OCI-LY1 (cell line): ENCODE data around the gene PER2.
"Not testable (repeated sequence)": the region's sequence is repeated elsewhere in the genome, so short reads cannot be mapped to it uniquely, and the experiment has no call there.

Experiments
- H2AFZ ChIP-seq: fragments of 200-600 bp; sonication (generic), shearing (Covaris generic); 2 replicates; pipeline ENCODE4 v1.6.0; 2014; ENCODE audit warnings: antibody characterized with exemption, mild to moderate bottlenecking, low read length
- H3F3A ChIP-seq: fragments of 200-600 bp; sonication (generic), shearing (Covaris generic); 2 replicates; pipeline ENCODE4 v1.6.0; 2014; ENCODE audit warnings: mild to moderate bottlenecking, antibody characterized with exemption, low read length, moderate library complexity; ENCODE audit not compliant: insufficient read depth
- H3K27ac ChIP-seq: fragments of 200-600 bp; sonication (generic); 2 replicates; pipeline ENCODE4 v1.5.1; 2014; ENCODE audit warnings: low read length, mixed run types, mild to moderate bottlenecking, low read depth; ENCODE audit not compliant: poor library complexity, severe bottlenecking
- H3K27me3 ChIP-seq: fragments of 200-600 bp; sonication (generic); 2 replicates; pipeline ENCODE4 v1.6.0; 2014; ENCODE audit warnings: antibody characterized with exemption, mild to moderate bottlenecking, low read length, moderate library complexity; ENCODE audit not compliant: insufficient read depth
- H3K36me3 ChIP-seq: fragments of 200-600 bp; sonication (generic); 2 replicates; pipeline ENCODE4 v1.6.1; 2014; ENCODE audit warnings: mild to moderate bottlenecking, antibody characterized with exemption, low read length, moderate library complexity, mixed read lengths; ENCODE audit not compliant: insufficient read depth
- H3K4me1 ChIP-seq: fragments of 200-600 bp; sonication (generic); 2 replicates; pipeline ENCODE4 v1.5.1; 2014; ENCODE audit warnings: mild to moderate bottlenecking, low read length, moderate library complexity; ENCODE audit not compliant: insufficient read depth, severe bottlenecking
- H3K4me2 ChIP-seq: fragments of 200-600 bp; sonication (generic), shearing (Covaris generic); 2 replicates; pipeline ENCODE4 v1.6.1; 2014; ENCODE audit warnings: low read length
- H3K4me3 ChIP-seq: fragments of 200-600 bp; sonication (generic); 2 replicates; pipeline ENCODE4 v1.5.1; 2014; ENCODE audit warnings: low read length, low read depth, mild to moderate bottlenecking, mixed read lengths; ENCODE audit not compliant: poor library complexity, severe bottlenecking
- H3K79me2 ChIP-seq: fragments of 200-600 bp; shearing (Covaris generic); 2 replicates; pipeline ENCODE4 v1.6.1; 2016; ENCODE audit warnings: mixed run types, low read length, mixed read lengths; ENCODE audit not compliant: insufficient read depth
- H3K9ac ChIP-seq: fragments of 200-600 bp; sonication (generic), shearing (Covaris generic); 2 replicates; pipeline ENCODE4 v1.6.1; 2014; ENCODE audit warnings: mild to moderate bottlenecking, low read length, mixed read lengths
- H3K9me2 ChIP-seq: fragments of 200-600 bp; sonication (generic), shearing (Covaris generic); 2 replicates; pipeline ENCODE4 v1.6.1; 2014; ENCODE audit warnings: low read depth, mild to moderate bottlenecking, low read length, mixed read lengths
- H3K9me3 ChIP-seq: fragments of 200-600 bp; shearing (Covaris generic); 2 replicates; pipeline ENCODE4 v1.6.1; 2014; ENCODE audit warnings: low read length, mixed read lengths
- H4K20me1 ChIP-seq: fragments of 200-600 bp; sonication (generic), shearing (Covaris generic); 2 replicates; pipeline ENCODE4 v1.6.0; 2016; ENCODE audit warnings: mild to moderate bottlenecking, low read length; ENCODE audit not compliant: insufficient read depth
- CTCF ChIP-seq: fragments of 200-600 bp; sonication (generic), shearing (Covaris generic); IDR thresholded peaks from 2 replicates; pipeline ENCODE4 v1.5.1; 2017; ENCODE audit warnings: mild to moderate bottlenecking, antibody characterized with exemption, low read length, moderate library complexity, mixed read lengths
- EZH2 ChIP-seq: fragments of 200-600 bp; sonication (generic), shearing (Covaris generic); IDR thresholded peaks from 2 replicates; pipeline ENCODE4 v1.8.0; 2017; ENCODE audit warnings: borderline replicate concordance, mixed run types, mild to moderate bottlenecking, antibody characterized with exemption, low read length, moderate library complexity, mixed read lengths

PER2 gene

GRCh38 chr2:238277695-238278094 lies 10.7 kb downstream of the PER2 start:
- H3K4me3 ChIP-seq = no peak overlapping the region
- H3K9me2 ChIP-seq = no peaks in the 10 kb centered on the region
- H2AFZ ChIP-seq = no peak overlapping the region
- H3K27me3 ChIP-seq = no peaks in the 10 kb centered on the region
- H3K4me1 ChIP-seq = no peaks in the 10 kb centered on the region
- TF ChIP-seq CTCF (no peak), EZH2 (no peak)
- no peak overlapping the region for H3K4me2 ChIP-seq
- H3K36me3 ChIP-seq = peaks cover 16% of the 10 kb centered on the region; the same call in 1 of the 2 replicates
- no peaks in the 10 kb centered on the region for H3F3A ChIP-seq
- no peaks in the 10 kb centered on the region for H4K20me1 ChIP-seq
- no peak overlapping the region for H3K9ac ChIP-seq
- no peaks in the 10 kb centered on the region for H3K79me2 ChIP-seq
- H3K27ac ChIP-seq = no peak overlapping the region
- H3K9me3 ChIP-seq = no peaks in the 10 kb centered on the region

- Histone ChIP-seq H3K79me2 (no peaks in the 10 kb centered on the region), H3K27me3 (no peaks in the 10 kb centered on the region), H3K36me3 (peaks cover 27% of the 10 kb centered on the region; the same call in 1 of the 2 replicates), H3K9ac (no peak overlapping the region), H2AFZ (no peak overlapping the region), H4K20me1 (no peaks in the 10 kb centered on the region), H3K4me1 (no peaks in the 10 kb centered on the region), H3K9me2 (no peaks in the 10 kb centered on the region), H3K27ac (no peak overlapping the region), H3K9me3 (no peaks in the 10 kb centered on the region), H3K4me2 (no peak overlapping the region), H3K4me3 (no peak overlapping the region), H3F3A (no peaks in the 10 kb centered on the region)
- TF ChIP-seq EZH2 (no peak), CTCF (no peak)
These were observed 14.1 kb downstream of the PER2 start for GRCh38 chr2:238274152-238274865.

GRCh38 chr2:238273433-238273832 lies 15.0 kb downstream of the PER2 start:
- not testable (repeated sequence) for H3F3A ChIP-seq, H3K9me2 ChIP-seq, H3K4me3 ChIP-seq, H3K4me2 ChIP-seq, H2AFZ ChIP-seq, H4K20me1 ChIP-seq, H3K9ac ChIP-seq, H3K4me1 ChIP-seq, H3K9me3 ChIP-seq, H3K27ac ChIP-seq, H3K27me3 ChIP-seq, H3K79me2 ChIP-seq
- peaks cover 27% of the 10 kb centered on the region; the same call in 1 of the 2 replicates for H3K36me3 ChIP-seq

GRCh38 chr2:238272156-238272555 lies 16.3 kb downstream of the PER2 start:
- no peak overlapping the region for H3K27ac ChIP-seq
- H3K9me2 ChIP-seq = no peaks in the 10 kb centered on the region
- no peaks in the 10 kb centered on the region for H3K4me1 ChIP-seq
- peaks cover 32% of the 10 kb centered on the region; the same call in 1 of the 2 replicates for H3K36me3 ChIP-seq
- H3K79me2 ChIP-seq = no peaks in the 10 kb centered on the region
- no peak overlapping the region for H3K9ac ChIP-seq
- no peak overlapping the region for H3K4me2 ChIP-seq
- no peaks in the 10 kb centered on the region for H3K9me3 ChIP-seq
- H4K20me1 ChIP-seq = no peaks in the 10 kb centered on the region
- no peaks in the 10 kb centered on the region for H3F3A ChIP-seq
- no peak for TF ChIP-seq CTCF
- TF ChIP-seq EZH2 = no peak
- no peaks in the 10 kb centered on the region for H3K27me3 ChIP-seq
- no peak overlapping the region for H2AFZ ChIP-seq
- no peak overlapping the region for H3K4me3 ChIP-seq

GRCh38 chr2:238271686-238272085 lies 16.7 kb downstream of the PER2 start:
- H3K27me3 ChIP-seq, H3F3A ChIP-seq, H3K79me2 ChIP-seq, H3K9me2 ChIP-seq, H3K4me3 ChIP-seq, H3K4me2 ChIP-seq, H3K4me1 ChIP-seq, H3K9ac ChIP-seq, H3K9me3 ChIP-seq, H3K27ac ChIP-seq, H4K20me1 ChIP-seq, H2AFZ ChIP-seq: not testable (repeated sequence)
- H3K36me3 ChIP-seq = peaks cover 35% of the 10 kb centered on the region; the same call in 1 of the 2 replicates
